ENCODE data around the gene NEGR1.

Gene NEGR1

DNA sequence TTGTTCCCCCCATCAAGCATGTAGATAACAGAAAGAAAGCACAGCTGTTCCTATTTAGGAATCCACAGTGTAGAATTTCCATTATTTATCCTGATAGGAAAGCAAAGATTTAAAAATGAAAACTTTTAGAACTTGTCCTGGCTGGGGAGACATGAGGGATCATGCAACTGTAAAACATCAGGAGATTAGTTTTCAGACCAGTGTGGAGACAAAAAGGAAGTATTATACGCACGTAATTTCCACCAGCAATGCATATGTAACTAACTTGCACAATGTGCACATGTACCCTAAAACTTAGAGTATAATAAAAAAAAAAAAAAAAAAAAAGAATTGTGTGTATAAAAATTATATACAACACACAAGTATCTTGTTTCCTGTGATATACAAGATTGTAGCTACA lies 172.4 kb downstream of the NEGR1 start:
- no peak overlapping the region for H3K4me3 ChIP-seq (ENCODE audit: low read length)
- H3K9me3 ChIP-seq (ENCODE audit: insufficient read depth, low read length) = no peaks in the 10 kb centered on the region
- 0 out of 2 replicates have a peak, but pooled peaks cover 2% of the 10 kb centered on the region for H3K4me1 ChIP-seq (ENCODE audit: low read length)
- H3K4me2 ChIP-seq (ENCODE audit: low read length) = no peak overlapping the region
- H3K9ac ChIP-seq (ENCODE audit: low read length) = no peak overlapping the region
- no peak overlapping the region for H2AFZ ChIP-seq (ENCODE audit: low read depth, low read length)
- no peak overlapping the region for H3K27ac ChIP-seq (ENCODE audit: low read length)
- no peaks in the 10 kb centered on the region for H3K79me2 ChIP-seq (ENCODE audit: low read length)
- no peaks in the 10 kb centered on the region for H3K27me3 ChIP-seq (ENCODE audit: low read depth, low read length)
- TF ChIP-seq, protein P1, sequence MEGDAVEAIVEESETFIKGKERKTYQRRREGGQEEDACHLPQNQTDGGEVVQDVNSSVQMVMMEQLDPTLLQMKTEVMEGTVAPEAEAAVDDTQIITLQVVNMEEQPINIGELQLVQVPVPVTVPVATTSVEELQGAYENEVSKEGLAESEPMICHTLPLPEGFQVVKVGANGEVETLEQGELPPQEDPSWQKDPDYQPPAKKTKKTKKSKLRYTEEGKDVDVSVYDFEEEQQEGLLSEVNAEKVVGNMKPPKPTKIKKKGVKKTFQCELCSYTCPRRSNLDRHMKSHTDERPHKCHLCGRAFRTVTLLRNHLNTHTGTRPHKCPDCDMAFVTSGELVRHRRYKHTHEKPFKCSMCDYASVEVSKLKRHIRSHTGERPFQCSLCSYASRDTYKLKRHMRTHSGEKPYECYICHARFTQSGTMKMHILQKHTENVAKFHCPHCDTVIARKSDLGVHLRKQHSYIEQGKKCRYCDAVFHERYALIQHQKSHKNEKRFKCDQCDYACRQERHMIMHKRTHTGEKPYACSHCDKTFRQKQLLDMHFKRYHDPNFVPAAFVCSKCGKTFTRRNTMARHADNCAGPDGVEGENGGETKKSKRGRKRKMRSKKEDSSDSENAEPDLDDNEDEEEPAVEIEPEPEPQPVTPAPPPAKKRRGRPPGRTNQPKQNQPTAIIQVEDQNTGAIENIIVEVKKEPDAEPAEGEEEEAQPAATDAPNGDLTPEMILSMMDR (IDR thresholded peaks at IDR 0.05; ENCODE audit: low read depth, low read length) = no peak
- TF ChIP-seq EZH2phosphoT487 (IDR thresholded peaks at IDR 0.05; ENCODE audit: low read depth) = no peak
- no peaks in the 10 kb centered on the region for H3K36me3 ChIP-seq (replicated peaks; ENCODE audit: low read depth, low read length)
- no peaks in the 10 kb centered on the region for H4K20me1 ChIP-seq (ENCODE audit: insufficient read depth, low read length)

DNA sequence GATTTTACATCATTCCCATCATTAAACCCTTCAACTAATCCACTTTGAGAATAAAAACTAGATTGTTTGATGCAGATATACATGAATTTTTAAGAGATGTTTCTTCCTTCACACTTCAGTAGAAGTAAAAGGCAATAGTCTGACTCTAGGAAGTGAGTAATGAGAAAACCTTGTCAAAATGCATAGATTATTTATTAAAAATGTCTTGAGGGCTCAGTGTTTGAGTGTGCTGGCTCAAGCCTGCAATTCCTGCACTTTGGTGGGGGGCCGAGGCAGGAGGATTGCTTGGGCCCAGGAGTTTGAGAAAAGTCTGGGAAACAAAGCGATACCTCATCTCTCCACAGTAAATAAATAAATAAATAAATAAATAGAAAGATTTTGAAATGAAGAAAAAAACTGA lies 177.1 kb downstream of the NEGR1 start:
- no peak overlapping the region for H3K27ac ChIP-seq (ENCODE audit: low read length)
- H3K36me3 ChIP-seq (replicated peaks; ENCODE audit: low read depth, low read length) = no peaks in the 10 kb centered on the region
- H3K4me3 ChIP-seq (ENCODE audit: low read length) = no peak overlapping the region
- H3K79me2 ChIP-seq (ENCODE audit: low read length) = no peaks in the 10 kb centered on the region
- H3K4me2 ChIP-seq (ENCODE audit: low read length) = no peak overlapping the region
- peaks cover 5% of the 10 kb centered on the region; the same call in 1 of the 2 replicates for H3K4me1 ChIP-seq (ENCODE audit: low read length)
- H2AFZ ChIP-seq (ENCODE audit: low read depth, low read length) = no peak overlapping the region
- no peaks in the 10 kb centered on the region for H3K9me3 ChIP-seq (ENCODE audit: insufficient read depth, low read length)
- TF ChIP-seq EZH2phosphoT487 (IDR thresholded peaks at IDR 0.05; ENCODE audit: low read depth) = no peak
- TF ChIP-seq, protein P1 (IDR thresholded peaks at IDR 0.05; ENCODE audit: low read depth, low read length) = no peak
- H3K27me3 ChIP-seq (ENCODE audit: low read depth, low read length) = no peaks in the 10 kb centered on the region
- no peaks in the 10 kb centered on the region for H4K20me1 ChIP-seq (ENCODE audit: insufficient read depth, low read length)
- no peak overlapping the region for H3K9ac ChIP-seq (ENCODE audit: low read length)

DNA sequence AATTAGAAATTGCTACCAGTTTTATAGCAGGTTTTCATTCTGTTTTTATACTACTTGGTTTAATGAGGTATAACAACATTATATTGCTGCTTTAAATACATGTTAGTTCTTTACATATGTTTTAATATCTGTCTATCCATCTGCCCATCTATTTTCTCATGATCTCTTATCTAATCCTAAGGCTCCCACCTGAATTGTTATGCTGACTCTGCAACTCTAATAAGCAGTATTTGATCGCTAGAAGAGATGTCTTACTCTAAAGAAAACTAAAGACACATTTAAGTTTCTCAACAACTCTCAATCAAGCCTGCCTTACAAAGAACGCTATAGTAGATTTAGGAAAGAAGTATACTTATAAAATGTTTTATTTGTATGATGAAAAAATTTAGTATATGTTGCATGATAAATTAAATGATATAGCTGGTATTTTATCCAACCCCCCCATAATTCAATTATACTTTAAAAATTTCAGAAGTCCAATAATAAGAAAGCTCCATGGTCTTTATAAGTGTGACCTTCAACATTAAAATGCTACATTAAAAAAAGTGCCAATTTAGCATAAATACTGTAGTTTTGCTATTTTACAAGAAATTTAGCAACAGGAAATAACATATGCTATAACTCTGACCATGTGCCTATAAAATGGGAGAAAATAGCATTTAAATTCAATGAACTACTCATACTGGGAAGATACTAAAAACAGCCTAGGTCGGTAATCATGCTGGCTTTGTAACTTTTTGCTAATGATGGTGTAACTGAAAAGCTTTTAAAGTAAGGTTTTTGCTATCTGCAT lies 180.3 kb downstream of the NEGR1 start:
- Histone ChIP-seq H3K79me2 (ENCODE audit: low read length) (no peaks in the 10 kb centered on the region), H3K27ac (ENCODE audit: low read length) (no peak overlapping the region), H2AFZ (ENCODE audit: low read depth, low read length) (no peak overlapping the region), H3K9ac (ENCODE audit: low read length) (no peak overlapping the region), H3K9me3 (ENCODE audit: insufficient read depth, low read length) (no peaks in the 10 kb centered on the region), H3K4me3 (ENCODE audit: low read length) (no peak overlapping the region), H3K4me1 (ENCODE audit: low read length) (peaks cover 5% of the 10 kb centered on the region; the same call in 1 of the 2 replicates), H4K20me1 (ENCODE audit: insufficient read depth, low read length) (no peaks in the 10 kb centered on the region), H3K27me3 (ENCODE audit: low read depth, low read length) (no peaks in the 10 kb centered on the region), H3K36me3 (replicated peaks; ENCODE audit: low read depth, low read length) (no peaks in the 10 kb centered on the region), H3K4me2 (ENCODE audit: low read length) (no peak overlapping the region)
- TF ChIP-seq, protein P1 (IDR thresholded peaks at IDR 0.05; ENCODE audit: low read depth, low read length) = no peak
- no peak for TF ChIP-seq EZH2phosphoT487 (IDR thresholded peaks at IDR 0.05; ENCODE audit: low read depth)

DNA sequence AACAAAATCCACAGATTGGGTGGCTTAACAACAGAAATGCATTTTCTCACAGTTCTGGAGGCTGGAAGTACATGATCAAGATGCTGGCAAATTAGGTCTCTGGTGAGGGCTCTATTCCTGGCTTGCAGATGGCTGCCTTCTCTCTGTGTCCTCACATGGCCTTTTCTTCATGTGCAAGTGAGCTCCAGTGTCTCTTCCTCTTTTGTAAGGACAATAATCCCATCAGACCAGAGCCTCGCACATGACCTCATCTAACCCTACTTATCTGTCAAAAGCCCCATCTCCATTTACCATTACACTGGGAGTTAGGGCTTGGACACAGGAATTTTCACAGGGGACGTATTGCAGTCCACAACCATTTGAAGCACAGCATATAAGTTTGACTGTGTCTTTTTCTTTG lies 181.6 kb downstream of the NEGR1 start:
- H3K4me2 ChIP-seq (ENCODE audit: low read length) = no peak overlapping the region
- H3K9ac ChIP-seq (ENCODE audit: low read length) = no peak overlapping the region
- peaks cover 5% of the 10 kb centered on the region; the same call in 1 of the 2 replicates for H3K4me1 ChIP-seq (ENCODE audit: low read length)
- no peak for TF ChIP-seq EZH2phosphoT487 (IDR thresholded peaks at IDR 0.05; ENCODE audit: low read depth)
- TF ChIP-seq, protein P1 (IDR thresholded peaks at IDR 0.05; ENCODE audit: low read depth, low read length) = no peak
- H3K4me3 ChIP-seq (ENCODE audit: low read length) = no peak overlapping the region
- no peaks in the 10 kb centered on the region for H3K79me2 ChIP-seq (ENCODE audit: low read length)
- no peaks in the 10 kb centered on the region for H3K36me3 ChIP-seq (replicated peaks; ENCODE audit: low read depth, low read length)
- H3K9me3 ChIP-seq (ENCODE audit: insufficient read depth, low read length) = no peaks in the 10 kb centered on the region
- H3K27me3 ChIP-seq (ENCODE audit: low read depth, low read length) = no peaks in the 10 kb centered on the region
- no peak overlapping the region for H2AFZ ChIP-seq (ENCODE audit: low read depth, low read length)
- H4K20me1 ChIP-seq (ENCODE audit: insufficient read depth, low read length) = no peaks in the 10 kb centered on the region
- no peak overlapping the region for H3K27ac ChIP-seq (ENCODE audit: low read length)
